Dedifferentiated amniotic fluid mesenchymal stem cell (primary cell): ENCODE measurements around the gene ADORA2A.

Experiments used
- DNase-seq: peaks from one replicate; pipeline ENCODE4 v3.0.0-alpha.2; 2016; ENCODE audit errors: extremely low spot score

The ADORA2A gene

DNA sequence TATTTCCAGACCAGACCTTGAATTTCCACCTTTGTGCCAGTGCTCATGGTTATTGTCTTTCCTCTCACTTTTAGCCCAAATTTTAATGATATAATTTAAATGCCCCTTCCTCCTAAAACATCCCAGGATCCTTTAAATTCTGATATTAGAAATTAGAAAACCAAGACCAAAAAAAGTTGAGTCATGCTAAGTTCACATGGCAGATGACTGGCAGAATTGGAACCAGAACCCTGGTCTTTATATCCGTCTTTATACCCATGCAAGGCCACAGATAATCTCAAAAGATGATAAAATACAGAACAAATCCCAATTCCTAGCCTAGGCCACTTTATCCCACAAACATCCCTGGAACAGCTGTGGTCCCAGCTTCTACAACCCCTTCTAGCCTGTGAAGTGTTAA is 26.5 kb downstream of the ADORA2A start:
- no peak for DNase-seq

DNA sequence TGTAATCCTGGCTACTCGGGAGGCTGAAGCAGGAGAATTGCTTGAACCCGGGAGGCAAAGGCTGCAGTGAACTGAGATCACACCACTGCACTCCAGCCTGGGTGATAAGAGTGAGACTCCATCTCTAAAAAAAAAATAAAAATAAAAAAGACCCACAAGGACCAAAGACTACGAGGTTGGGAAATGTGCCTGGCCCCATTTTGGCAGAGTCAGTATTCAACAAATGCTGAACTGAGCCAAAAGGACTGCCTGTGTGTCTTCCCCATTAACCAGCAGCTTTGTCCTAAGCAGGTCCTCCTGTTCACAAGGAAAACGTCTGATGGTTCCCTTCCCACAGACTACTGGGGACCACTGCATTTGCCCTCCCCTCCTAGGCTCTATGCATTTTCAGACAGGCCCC is 27.6 kb downstream of the ADORA2A start:
- DNase-seq = no peak

DNA sequence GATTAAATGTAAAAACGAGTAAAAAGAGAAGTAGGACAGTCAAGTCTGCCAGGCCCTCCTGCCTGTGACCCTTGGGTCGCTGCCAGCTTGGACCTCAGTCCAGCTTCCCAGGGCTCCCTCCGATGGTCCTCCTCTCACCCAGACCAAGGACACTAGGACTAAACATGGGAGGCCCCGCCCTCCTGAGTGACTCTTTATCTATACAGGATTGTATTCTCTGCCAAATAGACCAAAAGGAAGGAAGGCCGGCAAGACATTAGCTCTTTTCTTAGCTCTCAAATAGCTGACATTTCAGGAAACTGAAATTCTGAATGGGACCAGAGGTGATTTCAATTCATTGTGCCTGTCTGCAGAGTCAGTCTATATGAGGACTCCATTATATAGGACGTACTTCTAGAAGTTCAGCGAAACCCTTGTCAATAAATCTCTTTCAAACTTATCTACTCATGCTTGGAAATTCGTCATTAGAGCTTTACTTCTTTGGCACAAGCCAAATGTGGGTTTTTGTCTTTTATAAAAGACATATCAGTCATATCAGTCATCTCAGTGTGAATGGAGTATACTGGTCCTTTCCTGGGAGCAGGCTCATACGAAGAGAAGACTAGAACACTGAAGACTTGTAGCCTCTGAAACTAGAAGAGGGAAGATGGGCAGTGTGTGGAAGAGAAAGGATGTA is 28.5 kb downstream of the ADORA2A start:
- DNase-seq = no peak

DNA sequence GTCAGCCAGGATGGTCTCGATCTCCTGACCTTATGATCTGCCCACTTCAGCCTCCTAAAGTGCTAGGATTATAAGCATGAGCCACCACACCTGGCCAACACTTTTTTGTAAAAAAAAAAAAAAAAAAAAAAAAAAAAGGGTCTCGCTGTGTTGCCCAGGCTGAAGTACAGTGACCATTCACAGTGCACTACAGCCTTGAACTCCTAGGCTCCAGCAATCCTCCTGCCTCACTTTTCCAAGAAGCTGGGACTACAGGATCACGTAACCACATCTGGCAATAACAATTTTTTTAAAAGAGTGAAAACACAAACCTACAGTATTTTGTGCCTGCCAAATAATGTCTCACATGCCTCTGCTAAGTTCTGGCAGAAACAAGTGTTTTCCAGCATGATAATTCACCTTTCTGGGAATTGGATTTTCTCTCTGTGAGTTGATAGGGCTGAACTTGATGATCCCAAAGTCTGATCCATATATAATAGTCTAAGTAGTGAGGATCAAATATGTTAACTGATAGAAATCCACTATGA is 30.6 kb downstream of the ADORA2A start:
- DNase-seq = no peak

DNA sequence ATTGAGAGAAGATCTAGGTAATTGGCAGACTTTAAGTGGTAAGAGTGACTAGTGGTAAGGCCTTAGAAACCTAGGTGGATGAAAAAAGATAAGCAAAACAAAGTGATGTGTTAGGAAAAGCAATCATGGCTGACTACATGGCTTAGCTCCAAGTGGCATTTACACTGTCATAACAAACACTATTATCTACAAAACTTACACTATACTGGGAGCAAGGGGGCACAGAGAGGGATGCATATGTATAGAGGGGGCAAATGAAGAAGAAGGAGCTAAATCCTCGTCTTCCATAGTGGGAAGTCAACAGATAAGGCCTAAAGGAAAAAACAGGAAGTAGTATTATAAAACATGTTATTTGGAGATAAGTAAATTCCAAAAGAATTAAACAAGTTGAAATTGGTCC is 32.5 kb downstream of the ADORA2A start:
- no peak for DNase-seq

DNA sequence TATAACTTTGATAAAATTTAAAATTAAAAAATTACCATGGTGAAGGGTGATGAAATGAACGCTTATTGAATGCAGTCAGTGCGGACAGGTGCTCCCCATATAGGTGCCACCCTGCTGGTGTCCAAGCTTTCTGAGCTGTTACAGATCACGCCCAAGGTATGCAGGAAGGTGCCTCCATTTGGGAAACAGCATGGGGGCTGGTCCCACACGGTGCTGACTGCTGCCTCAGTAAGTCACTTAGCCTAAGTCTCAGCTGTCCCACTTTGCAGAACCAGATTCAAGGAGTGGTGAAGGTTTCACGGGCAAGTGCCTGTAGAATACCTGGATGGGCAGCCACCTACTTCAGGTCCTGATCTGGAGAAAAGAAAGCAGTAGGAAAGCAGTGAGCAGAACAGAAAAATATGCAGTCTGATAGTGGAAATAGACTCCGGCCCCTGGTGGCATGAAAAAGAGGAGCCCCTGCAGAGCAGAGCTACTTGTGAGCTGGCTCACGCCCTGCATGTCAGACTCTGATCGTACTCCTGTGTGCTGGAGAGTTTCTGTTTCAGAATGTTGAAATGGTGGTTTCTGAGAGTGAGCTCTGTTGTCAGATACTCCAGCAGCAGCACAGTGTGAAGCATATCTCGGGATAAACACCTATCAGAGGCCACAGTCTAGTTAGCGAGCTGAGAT is 33.2 kb downstream of the ADORA2A start:
- DNase-seq = no peak

DNA sequence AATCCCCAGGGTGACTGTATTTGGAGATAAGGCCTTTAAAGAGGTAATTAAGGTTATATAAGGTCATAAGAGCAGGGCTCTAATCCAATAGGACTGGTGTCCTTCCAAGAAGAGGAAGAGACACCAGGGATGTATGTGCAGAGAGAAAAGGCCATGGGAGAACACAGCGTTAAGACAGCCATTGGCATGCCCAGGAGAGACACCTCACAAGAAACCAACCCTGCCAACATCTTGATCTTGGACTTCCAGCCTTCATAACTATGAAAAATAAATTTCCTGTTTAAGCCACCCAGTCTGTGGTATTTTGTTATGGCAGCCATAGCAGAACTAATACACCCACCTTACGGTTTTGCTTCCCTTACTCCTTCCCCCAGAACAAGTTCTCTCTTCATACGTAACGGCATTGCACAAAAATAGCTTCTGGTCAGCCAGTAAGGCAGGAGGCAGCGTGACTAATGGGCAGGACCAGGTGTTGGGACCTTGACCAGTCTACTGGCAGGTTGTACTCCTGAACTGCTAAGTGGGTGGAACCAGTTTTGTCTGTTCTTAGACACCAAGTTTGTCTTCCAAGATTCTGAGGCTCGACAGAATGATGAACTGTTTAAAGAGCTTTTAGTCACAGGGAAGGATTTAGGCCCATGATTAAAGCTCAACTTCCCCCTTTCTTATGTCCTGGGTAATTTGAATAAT is 35.8 kb downstream of the ADORA2A start:
- DNase-seq = no peak

DNA sequence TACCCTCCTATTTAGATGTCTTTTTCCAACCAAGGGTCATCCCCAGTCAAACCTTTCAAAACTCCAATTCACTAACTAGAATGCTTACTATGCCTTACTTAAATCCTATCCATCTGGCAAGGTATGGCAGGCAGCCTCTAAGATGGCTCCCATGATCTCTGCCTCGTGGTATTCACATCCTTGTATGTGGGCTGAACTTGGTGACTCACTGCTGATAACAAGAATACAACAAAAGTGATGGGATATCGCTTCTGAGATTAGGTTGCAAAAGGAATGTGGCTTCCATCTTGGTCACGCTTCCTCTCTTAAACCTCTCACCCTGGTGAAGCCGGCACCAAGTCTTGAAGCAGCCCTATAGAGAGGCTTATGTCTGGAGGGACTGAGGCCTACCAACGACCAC is 38.2 kb downstream of the ADORA2A start:
- no peak for DNase-seq

DNA sequence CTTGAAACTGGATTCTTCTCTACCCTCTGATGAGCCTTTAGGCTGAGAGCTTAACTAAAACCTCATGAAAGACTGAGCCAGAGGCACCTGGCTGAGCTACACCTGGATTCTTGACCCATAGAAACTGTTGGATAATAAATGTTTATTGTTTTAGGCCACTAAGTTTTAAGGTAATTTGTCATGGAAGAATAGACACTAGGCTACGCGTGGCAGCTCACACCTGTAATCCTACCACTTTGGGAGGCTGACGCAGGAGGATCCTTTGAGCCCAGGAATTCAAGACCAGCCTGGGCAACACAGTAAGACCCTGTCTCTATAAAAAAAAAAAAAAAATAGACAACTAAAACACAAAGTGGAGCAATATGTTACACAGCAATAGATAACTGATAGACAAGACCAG is 38.6 kb downstream of the ADORA2A start:
- no peak for DNase-seq

DNA sequence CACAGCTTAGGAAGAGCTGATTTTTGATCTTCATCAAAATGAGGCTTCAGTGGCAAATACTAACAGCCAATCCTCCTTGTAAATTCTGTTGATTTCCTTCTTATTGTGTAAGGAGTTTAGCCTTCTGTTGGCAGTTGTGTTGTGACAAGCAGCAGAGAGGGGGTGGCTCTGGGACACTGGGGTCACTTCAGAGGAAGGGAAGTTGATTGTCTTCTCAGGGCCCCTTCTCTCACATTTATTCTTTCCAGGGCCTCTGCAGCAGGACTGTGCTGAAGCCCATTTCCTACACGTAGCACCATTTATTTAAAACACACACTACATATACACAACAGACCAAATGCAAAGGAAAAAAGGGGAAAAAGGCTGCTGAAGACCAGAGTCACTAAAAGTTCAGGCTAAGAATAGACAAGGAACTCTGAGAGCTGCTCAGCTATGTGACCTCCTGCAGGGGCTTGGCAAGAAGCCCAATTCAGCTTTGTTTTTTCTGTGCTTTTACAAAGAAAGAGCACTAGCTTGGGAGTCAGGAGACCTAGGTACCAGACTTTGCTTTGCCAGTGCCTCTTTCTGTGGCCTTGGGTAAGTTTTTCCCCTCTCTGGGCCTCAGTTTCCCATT is 39.4 kb downstream of the ADORA2A start:
- DNase-seq = no peak

DNA sequence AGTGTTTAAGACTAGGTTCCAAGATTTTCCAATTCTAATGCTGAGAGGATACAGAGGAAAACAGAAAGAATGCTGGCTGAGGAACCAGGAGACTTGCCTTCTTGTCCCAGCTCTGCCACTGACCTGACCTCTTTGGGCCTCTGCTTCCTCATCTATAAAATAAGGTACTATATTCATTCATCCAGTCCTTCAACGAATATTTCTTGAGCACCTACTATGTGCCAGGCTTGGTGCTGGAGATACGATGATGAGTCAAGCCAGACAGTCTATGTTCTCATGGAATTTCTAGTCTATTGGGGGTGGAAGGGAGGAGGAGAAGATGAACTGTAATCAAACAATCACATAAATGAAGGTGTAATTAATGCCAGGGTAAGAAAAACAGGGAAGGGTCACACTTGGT is 39.9 kb downstream of the ADORA2A start:
- no peak for DNase-seq

DNA sequence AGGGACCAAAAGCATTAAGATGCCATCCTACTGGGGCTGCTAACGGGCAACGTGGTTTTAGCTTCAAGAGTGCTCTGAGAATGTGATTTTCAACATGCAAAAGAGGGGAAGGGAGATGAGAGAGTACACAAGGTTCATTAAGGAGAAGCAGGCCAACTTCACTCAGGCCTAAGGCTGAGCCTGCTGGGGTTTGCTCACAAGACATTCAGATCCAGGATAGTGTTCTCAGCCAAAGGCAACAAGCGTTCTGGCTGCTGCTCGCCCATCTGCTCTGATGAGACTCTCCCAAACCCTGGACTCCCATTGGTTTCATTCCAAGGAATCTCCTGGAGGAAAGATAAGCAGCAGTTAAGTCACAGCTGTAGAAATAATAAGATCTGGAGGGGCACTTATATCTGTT is 44.2 kb downstream of the ADORA2A start:
- no peak for DNase-seq

DNA sequence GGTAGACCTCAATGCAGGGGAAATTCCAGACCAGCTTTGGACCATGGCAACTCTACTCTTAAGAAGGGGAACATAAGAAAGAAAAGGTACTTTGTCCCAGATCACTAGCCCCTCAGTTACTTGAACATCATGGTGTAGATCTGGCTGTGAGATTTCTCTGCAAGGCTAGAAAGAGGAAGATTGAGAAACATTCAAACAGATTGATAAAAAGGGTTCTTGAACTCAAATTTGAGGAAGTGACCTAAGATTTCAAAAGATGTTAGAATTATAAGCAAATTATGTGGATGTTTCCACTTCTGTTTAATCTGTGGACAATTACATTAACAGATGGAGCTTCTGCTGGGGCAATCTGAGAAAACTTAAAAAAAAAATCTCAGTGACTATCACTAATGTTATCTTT is 45.9 kb downstream of the ADORA2A start:
- DNase-seq = no peak

DNA sequence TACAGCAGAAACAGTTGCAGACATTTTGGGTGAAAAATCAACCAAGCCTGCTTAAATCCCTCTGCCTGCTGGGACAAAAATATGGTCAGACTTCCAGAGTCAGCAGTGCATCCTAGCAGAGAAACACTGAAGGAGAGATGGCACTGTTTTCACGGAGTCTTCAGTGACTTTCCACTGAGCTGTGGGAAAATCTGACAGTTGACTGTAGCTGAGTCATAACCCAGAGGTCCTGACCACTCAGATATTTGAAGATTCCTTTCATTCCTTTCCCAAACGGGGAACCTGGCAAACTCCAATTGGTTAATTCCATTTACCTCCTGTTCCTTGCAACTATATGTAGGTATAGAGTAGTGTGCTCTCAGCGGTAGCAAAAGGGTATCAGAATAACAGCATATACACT is 46.8 kb downstream of the ADORA2A start:
- peak; percentile 73 for DNase-seq

DNA sequence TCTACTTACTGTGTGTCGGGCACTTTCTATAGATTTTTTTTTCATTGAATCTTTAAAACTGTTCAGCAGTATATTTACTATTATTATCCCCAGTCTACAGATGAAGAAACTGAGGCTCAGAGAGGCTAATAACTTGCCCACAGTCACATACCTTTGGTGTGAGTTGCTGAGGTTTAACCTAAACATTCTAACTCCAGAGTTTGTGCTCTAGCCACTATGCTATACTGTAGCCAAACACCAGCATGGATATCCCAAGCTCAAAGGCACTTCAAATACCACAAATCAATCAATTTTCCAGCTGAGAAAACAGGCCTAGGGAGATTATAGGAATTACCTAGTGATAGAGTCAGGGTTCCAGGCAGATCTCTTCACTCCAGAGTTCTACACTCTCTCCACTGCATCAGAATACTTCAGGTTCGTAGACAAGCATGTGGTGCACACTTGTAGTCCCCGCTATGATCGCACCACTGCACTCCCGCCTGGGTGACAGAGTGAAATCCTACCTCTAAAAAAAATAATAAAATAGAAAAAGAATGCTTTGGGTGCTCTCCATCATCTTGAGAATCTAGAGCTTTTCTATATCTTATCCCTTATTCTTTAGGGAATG is 47.4 kb downstream of the ADORA2A start:
- DNase-seq = no peak

DNA sequence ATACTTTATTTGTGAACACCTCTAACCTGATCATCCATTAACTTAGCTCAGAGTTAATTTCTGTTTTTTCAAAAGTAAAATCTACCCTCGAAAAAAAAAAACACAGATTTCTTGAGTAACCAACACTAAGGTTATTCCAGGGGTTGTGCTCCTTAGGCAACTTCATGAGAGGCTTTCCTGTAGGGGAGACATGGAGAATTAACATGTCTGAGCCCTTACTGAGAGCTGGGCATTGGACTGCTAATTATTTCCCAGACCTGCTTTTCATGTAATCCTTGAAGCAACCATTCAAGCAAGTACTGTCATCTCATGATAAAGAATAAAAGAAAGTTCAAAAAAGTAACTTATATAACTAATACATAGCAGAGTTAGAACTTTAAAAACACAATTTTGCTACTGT is 54.2 kb downstream of the ADORA2A start:
- no peak for DNase-seq

DNA sequence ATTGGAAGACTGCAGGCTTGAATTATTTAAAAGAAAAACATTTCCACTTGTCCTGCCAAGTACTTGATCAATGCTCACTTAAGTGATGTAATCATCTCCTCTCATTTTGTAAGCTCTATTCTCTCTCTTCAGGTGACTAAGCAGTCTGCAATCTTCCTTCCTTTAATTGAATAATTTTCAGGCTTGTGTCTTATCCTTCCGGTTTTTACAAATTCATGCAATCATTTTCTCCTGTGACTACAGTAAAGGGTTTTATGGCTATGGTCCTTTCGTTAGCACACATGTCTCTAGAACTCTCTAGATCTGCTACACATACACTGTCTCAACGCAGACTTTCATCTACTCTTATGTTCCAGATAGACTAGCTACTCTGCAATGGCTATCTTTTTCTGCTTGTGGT is 55.2 kb downstream of the ADORA2A start:
- DNase-seq = peak; percentile 76

DNA sequence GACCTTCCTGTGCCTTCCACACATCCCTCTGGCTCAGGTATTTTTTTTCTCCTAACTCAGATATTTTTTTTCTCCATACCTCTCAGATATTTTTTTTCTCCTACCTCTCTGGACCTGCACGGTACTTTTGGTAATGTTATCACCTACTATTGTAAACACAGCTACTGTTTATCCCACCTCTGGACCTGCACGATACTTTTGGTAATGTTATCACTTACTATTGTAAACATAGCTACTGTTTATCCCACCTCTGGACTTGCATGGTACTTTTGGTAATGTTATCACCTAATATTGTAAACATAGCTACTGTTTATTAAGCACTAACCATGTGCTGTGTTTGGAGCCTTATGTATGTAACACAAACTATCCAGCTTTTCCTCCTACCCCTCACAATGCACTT is 55.6 kb downstream of the ADORA2A start:
- no peak for DNase-seq

DNA sequence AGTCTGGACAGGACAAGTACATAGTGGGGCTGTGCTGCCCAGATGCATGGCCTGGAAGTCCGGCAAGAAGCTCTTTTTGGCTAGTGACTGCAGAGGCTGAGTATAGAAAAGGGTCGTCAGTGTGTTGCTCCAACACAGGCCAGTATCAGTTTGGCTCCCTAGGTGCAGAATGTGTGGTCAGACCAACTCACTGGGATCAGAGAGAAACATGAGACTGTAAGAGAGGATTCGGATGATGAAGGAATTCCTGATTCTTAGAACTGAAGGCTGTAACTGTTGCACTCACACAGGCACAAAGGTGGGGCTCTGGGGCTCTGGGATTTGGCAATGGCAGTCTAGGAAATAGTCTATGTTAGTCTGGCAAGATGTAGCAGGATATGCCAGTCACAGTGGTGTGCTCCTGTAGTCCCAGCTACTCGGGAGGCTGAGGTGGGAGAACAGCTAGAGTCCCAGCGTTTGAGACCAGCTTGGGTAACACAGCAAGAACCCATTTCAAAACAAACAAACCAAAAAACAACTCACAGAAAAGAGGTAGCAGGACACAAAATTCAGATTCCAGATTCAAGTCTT is 56.7 kb downstream of the ADORA2A start:
- DNase-seq = no peak

DNA sequence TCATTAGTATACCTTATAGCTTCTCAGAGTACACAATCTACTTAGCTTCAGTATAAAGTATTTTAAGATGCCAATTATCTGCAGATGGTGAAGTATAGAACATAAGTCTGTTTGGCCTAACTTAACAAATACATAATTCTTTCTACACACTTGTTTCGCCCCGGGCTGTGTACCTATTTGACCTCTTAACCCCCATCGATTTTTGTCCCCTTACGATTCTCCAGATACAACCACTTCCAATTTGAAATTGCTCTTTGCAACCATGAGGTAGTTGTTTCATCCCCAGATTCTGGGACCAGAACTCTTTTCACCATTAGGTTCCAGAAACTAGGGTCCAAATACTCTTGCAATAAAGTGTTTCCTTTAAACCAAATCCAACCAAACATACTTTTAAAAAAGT is 57.8 kb downstream of the ADORA2A start:
- no peak for DNase-seq

DNA sequence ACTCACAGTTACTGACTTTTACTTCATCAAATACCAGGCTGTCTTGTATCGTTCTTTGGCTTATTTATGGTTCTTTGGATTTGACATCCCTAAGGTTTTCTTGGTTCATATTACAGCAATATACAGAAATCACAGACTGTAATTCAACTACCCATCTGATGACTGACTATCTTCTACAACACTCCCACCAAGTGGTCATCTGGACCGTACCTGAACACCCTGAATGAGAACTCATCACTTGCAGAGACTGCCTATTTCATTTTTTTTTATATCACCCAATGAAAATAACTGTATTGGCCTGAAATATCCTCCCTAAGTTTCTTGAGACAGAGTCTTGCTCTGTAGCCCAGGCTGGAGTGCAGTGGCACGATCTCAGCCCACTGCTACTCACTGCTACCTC is 58.2 kb downstream of the ADORA2A start:
- no peak for DNase-seq

DNA sequence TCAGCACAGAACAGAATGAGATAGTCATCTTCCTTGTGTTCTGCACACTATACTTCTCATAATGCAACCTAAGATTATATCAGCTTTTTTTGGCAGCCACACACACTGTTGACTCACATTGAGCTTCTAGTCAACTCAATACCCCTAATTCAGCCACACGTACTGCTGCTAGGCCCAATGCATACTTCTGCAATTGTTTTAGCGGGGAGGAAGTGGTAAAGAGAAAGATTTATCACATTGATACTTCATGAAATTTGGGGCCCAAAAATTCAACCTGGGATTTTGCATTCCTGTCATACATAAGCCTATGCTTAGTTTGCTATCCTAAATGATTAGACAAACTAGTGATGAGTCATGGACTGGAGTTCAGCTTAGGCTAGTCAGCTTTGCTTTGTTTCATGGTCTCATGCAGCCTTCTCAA is 59.1 kb downstream of the ADORA2A start:
- DNase-seq = peak; percentile 59
